Measurements from ENCODE around the gene ROR1. TPM values are rescaled to one million over a fixed set of nuclear protein-coding genes. Genes with fewer than 3 reads are reported as not detected.

ROR1 gene
- total RNA-seq, 4 donors from 2014 or later, result 5.1 to 7.3 (median 6.5) TPM

DNA sequence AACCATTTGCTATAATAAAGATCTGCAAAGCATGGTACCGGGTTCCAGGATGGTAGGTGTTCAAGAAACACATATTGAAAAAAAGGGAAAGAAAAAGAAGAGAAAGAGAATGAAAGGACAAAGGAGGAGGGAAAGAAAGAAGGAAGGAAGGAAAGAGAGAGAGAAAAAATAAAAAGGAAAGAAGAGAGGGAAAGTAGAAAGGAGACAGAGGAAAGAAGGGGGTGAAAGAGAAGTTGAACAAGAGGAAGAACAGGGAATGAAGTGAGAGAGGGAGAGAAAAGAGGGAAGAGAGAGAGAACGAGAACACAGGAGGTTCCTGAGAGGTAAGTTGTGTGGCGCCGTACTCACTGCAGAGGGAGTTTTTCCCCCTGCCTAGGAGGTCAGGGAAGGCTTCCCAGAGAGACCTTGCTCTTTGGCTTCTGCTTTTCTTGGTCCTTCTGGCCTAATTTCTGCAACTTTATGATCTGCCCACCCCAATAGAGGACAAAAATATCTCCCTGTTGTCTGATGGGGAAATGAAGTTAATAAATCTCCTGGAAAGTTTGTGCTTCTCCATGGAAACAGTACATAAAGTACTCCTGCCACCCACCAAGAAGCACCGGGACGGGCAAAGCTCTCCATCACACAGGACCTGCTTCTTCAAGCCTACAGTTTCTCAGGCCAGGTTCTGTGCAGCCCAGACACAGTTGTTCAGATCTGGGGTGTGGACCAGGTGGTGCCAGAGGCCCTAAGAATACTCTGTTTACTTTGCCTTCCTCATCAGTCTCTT, 124.8 kb downstream of the ROR1 start:
- H3K4me3 ChIP-seq, result no peak overlapping the region
- no peak for DNase-seq (ENCODE audit: extremely low spot score)
- H3K9me3 ChIP-seq, result peaks cover 0 to 5% (median 0%) of the 10 kb centered on the region in 4 donors
- H3K27me3 ChIP-seq, result no peaks in the 10 kb centered on the region
- WGBS, result 70% methylated on average over 6 of the region's 6 CpGs
- H3K27ac ChIP-seq (replicated peaks in 1 of 4), result no peak overlapping the region
- intact Hi-C loops (cut with DNase I), result no loop called here
- no peak for TF ChIP-seq POLR2AphosphoS5 (IDR thresholded peaks at IDR 0.05)
- TF ChIP-seq EP300 (IDR thresholded peaks at IDR 0.05), result no peak
- TF ChIP-seq, protein P1, sequence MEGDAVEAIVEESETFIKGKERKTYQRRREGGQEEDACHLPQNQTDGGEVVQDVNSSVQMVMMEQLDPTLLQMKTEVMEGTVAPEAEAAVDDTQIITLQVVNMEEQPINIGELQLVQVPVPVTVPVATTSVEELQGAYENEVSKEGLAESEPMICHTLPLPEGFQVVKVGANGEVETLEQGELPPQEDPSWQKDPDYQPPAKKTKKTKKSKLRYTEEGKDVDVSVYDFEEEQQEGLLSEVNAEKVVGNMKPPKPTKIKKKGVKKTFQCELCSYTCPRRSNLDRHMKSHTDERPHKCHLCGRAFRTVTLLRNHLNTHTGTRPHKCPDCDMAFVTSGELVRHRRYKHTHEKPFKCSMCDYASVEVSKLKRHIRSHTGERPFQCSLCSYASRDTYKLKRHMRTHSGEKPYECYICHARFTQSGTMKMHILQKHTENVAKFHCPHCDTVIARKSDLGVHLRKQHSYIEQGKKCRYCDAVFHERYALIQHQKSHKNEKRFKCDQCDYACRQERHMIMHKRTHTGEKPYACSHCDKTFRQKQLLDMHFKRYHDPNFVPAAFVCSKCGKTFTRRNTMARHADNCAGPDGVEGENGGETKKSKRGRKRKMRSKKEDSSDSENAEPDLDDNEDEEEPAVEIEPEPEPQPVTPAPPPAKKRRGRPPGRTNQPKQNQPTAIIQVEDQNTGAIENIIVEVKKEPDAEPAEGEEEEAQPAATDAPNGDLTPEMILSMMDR (IDR thresholded peaks at IDR 0.05), result no peak
- no peak for TF ChIP-seq POLR2A (IDR thresholded peaks at IDR 0.05; ENCODE audit: low read depth)
- peaks cover 5 to 13% (median 7%) of the 10 kb centered on the region in 4 donors for H3K4me1 ChIP-seq
- H3K36me3 ChIP-seq, result no peaks in the 10 kb centered on the region

DNA sequence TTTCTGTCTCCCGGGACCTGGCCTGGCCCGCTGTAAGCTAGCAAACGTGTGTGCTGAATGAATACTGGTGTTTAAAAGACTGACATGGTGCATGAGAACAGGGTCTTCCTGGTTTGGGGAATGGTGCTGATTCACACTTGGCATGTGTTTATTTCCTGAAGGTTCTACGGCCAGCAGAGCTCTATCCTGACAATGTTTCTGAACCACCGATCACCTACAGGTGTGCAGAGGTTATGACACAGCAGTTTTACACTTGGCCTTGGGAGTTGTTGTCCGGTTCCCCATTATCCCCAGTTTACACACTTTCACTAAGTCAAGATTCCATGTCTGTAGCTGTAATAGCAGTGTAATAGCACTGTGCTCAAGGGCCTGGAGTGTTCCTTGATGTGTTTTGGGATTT, 127.3 kb downstream of the ROR1 start:
- intact Hi-C loops (cut with DNase I), result no loop called here
- peaks cover 0 to 5% (median 0%) of the 10 kb centered on the region in 4 donors for H3K9me3 ChIP-seq
- WGBS, result 82% methylated on average over 6 of the region's 6 CpGs
- DNase-seq (ENCODE audit: extremely low spot score), result no peak
- H3K4me3 ChIP-seq, result no peak overlapping the region
- TF ChIP-seq POLR2AphosphoS5 (IDR thresholded peaks at IDR 0.05), result no peak
- TF ChIP-seq POLR2A (IDR thresholded peaks at IDR 0.05; ENCODE audit: low read depth), result no peak
- no peak for TF ChIP-seq EP300 (IDR thresholded peaks at IDR 0.05)
- TF ChIP-seq, protein P1 (IDR thresholded peaks at IDR 0.05), result no peak
- H3K4me1 ChIP-seq, result peaks cover 0 to 13% (median 6%) of the 10 kb centered on the region in 4 donors
- no peaks in the 10 kb centered on the region for H3K27me3 ChIP-seq
- no peaks in the 10 kb centered on the region for H3K36me3 ChIP-seq
- H3K27ac ChIP-seq (replicated peaks in 1 of 4), result no peak overlapping the region

GRCh38 chr1:63902844-63903589, 129.2 kb downstream of the ROR1 start:
- H3K27me3 ChIP-seq, result no peaks in the 10 kb centered on the region
- intact Hi-C loops (cut with DNase I), result no loop called here
- no peak for TF ChIP-seq POLR2AphosphoS5 (IDR thresholded peaks at IDR 0.05)
- TF ChIP-seq POLR2A (IDR thresholded peaks at IDR 0.05; ENCODE audit: low read depth), result no peak
- TF ChIP-seq, protein P1 (IDR thresholded peaks at IDR 0.05), result no peak
- no peak for TF ChIP-seq EP300 (IDR thresholded peaks at IDR 0.05)
- DNase-seq (ENCODE audit: extremely low spot score), result no peak
- H3K9me3 ChIP-seq, result no peaks in the 10 kb centered on the region
- H3K4me1 ChIP-seq, result peaks cover 6 to 15% (median 12%) of the 10 kb centered on the region in 4 donors
- H3K4me3 ChIP-seq, result no peak overlapping the region
- WGBS, result 84% methylated on average over 3 of the region's 4 CpGs
- H3K27ac ChIP-seq (replicated peaks in 1 of 4), result no peak overlapping the region
- H3K36me3 ChIP-seq, result no peaks in the 10 kb centered on the region

DNA sequence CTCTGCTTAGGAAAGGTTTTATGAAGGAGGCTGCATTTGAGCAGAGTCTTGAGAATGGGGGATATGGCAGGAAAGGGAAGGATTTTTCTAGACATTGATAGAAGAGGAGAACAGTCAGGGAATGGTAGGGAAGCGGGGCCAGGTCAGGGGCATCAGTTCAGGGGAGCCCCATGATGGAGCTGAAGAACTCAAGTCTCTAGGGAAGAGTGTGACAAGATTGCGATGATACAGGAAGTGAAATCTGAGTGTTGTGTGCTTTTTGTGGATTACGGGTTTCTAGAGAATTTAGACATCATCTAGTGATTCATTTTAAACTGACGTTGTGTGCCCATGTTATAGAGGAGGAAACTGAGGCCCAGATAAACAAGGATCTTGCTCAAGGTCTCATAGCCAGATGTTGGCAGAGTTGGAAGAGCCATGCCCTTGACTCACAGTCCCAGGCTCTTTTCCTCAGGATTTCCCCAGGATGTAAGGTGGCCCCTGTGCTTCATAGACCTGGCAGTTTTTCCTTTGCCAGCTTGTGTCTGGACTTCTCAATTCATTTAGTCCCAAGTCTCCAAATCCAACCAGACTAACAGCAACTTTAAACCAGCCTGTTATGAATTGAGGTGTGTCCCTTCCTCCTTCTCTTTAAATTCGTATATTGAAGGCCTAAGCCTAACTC, 130.3 kb downstream of the ROR1 start:
- TF ChIP-seq POLR2AphosphoS5 (IDR thresholded peaks at IDR 0.05) (no peak), EP300 (IDR thresholded peaks at IDR 0.05) (no peak), POLR2A (IDR thresholded peaks at IDR 0.05; ENCODE audit: low read depth) (no peak)
- TF ChIP-seq, protein P1 (IDR thresholded peaks at IDR 0.05), result no peak
- DNase-seq (ENCODE audit: extremely low spot score), result no peak
- Histone ChIP-seq H3K27ac (replicated peaks in 1 of 4) (no peak overlapping the region), H3K9me3 (no peaks in the 10 kb centered on the region), H3K36me3 (no peaks in the 10 kb centered on the region), H3K4me1 (peaks cover 0 to 21% (median 10%) of the 10 kb centered on the region in 4 donors), H3K27me3 (no peaks in the 10 kb centered on the region), H3K4me3 (no peak overlapping the region)
- intact Hi-C loops (cut with DNase I), result no loop called here
- 89% methylated on average over 5 of the region's 5 CpGs for WGBS
